Erythroblast (primary cell): ENCODE measurements around the gene PKMYT1.

Experiments used
- GATA1 ChIP-seq: IDR thresholded peaks from 2 replicates; pipeline ENCODE4 v1.6.1; 2011; ENCODE audit warnings: low read depth, mild to moderate bottlenecking, control low read depth, low read length, moderate library complexity
- POLR2A ChIP-seq: IDR thresholded peaks from 2 replicates; pipeline ENCODE4 v1.6.1; 2011; ENCODE audit warnings: mild to moderate bottlenecking, low read length

DNA sequence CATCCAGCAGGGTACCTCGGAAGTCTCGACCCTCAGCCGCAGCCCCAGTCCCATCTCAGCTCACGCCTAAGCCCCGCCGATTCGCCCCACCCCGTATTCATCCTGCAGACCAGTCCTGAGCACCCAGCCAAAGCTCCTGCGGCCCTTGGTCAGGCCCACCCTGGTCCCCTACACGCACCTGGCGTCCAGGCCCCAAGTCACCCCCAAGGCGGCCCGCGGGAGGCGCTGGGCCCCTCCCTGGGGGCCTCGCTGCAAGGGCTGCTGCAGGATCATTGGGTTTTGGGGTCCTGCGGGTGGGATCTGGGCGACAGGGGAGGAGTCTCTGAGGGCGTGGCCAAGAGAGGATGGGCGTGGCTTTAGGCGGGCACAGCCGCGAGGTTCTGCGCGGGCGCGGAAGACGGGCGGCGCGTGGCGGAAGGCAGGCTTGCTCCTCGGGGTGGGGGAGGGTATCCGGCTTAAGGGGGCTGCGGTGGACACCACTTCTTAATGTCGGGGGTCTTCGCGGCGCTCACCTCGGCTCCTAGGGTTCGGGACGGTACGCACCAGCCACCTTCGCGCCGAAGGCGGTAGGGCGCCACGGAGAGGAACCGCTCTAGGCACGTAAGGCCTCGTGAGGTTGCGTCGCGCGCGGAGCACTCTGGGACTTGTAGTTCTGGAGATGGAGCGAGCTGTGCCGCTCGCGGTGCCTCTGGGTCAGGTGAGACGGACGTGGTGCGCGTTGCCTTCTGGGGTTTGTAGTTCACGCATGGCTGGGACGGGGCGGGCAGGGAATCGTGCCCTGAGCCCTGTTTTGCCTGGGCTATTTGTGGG is 43.6 kb upstream of the PKMYT1 start, which contains the start of the genes HCFC1R1 and THOC6:
- TF ChIP-seq POLR2A (peak; percentile 94), GATA1 (no peak)
